HepG2 (cell line): ENCODE measurements around the gene XAB2. TPM values are rescaled to one million over a fixed set of nuclear protein-coding genes. Genes with fewer than 3 reads are reported as not detected.

ENCODE experiments used
- microRNA-seq: library from miRNA; unstranded; fragments of <30 nt; microRNA quantifications from one replicate; pipeline ENCODE4, GENCODE V29; 2020
- polyA plus RNA-seq, 8 experiments: library from polyadenylated mRNA; depleted of rRNA in 3 of 8; stranded (reverse) in 7 of 8; unstranded in 1 of 8; fragments of >200 nt; fragmentation: Illumina TruSeq in 4 of 8; extraction: Trizol in 4 of 8; gene quantifications; 2 replicates each; pipeline versions ENCODE4 v1.2.1 to v1.2.3, GENCODE V29; 2011 to 2016; ENCODE audit warnings: low read depth in 4 of 8, missing spikeins in 1 of 8, mixed read lengths in 1 of 8; ENCODE audit not compliant: insufficient read depth in 1 of 8
- small RNA-seq, 3 experiments: library from RNA; depleted of rRNA; stranded (forward); fragments of <200 nt; gene quantifications; one replicate each; pipeline ENCODE3, GENCODE V24; 2012; ENCODE audit warnings: low read depth in 2 of 3, low replicate concordance in 1 of 3; ENCODE audit not compliant: insufficient read length in 3 of 3, insufficient read depth in 2 of 3
- total RNA-seq, 5 experiments: library from RNA; depleted of rRNA; stranded (reverse); fragments of >200 nt; fragmentation: Illumina TruSeq; extraction: Trizol; gene quantifications; 2 replicates each; pipeline ENCODE4 v1.2.3, GENCODE V29; 2016; ENCODE audit warnings: low read depth in 1 of 5

The XAB2 gene
- total and polyA plus RNA-seq, 2 of the 13 experiments (the other 11 are each of a cell fraction or from before 2014, with no cell fraction given): 6.2 to 23.9 TPM

Small RNAs within 50 kb of the gene (microRNA-seq; reads per million reads assigned to microRNA genes)
- gene MIR6792: not detected

Small RNAs within 50 kb of the gene (small RNA-seq; reads per million reads assigned to genes)
- gene MIR6792: 0 reads per million in 3 experiments

Other genes with a start within 250 kb of the XAB2 start
- gene PEX11G, start 140.5 kb downstream of the XAB2 start, total RNA-seq (2016; rRNA removed; fragmentation: Illumina TruSeq; extraction: Trizol): not detected in 2 replicates
- not detected in 2 replicates for gene PEX11G, start 140.5 kb downstream of the XAB2 start, polyA plus RNA-seq (2011; rRNA removed)
- 6.4 and 9.1 TPM in 2 replicates for gene ZNF358, start 113.4 kb downstream of the XAB2 start, total RNA-seq (2016; rRNA removed; fragmentation: Illumina TruSeq; extraction: Trizol)
- 36.3 and 37.0 TPM in 2 replicates for gene ZNF358, start 113.4 kb downstream of the XAB2 start, polyA plus RNA-seq (2011; rRNA removed)
- gene MCOLN1, start 106.9 kb downstream of the XAB2 start, total RNA-seq (2016; rRNA removed; fragmentation: Illumina TruSeq; extraction: Trizol): 1.9 and 3.4 TPM in 2 replicates
- 11.6 and 15.7 TPM in 2 replicates for gene MCOLN1, start 106.9 kb downstream of the XAB2 start, polyA plus RNA-seq (2011; rRNA removed)
- 11.1 and 28.2 TPM in 2 replicates for gene PNPLA6, start 93.8 kb downstream of the XAB2 start, total RNA-seq (2016; rRNA removed; fragmentation: Illumina TruSeq; extraction: Trizol)
- gene PNPLA6, start 93.8 kb downstream of the XAB2 start, polyA plus RNA-seq (2011; rRNA removed): 24.9 and 28.4 TPM in 2 replicates
- 9.1 and 11.8 TPM in 2 replicates for gene CAMSAP3, start 33.7 kb downstream of the XAB2 start, total RNA-seq (2016; rRNA removed; fragmentation: Illumina TruSeq; extraction: Trizol)
- 10.8 and 16.8 TPM in 2 replicates for gene CAMSAP3, start 33.7 kb downstream of the XAB2 start, polyA plus RNA-seq (2011; rRNA removed)
- 59.9 and 66.5 TPM in 2 replicates for gene PET100, start 248 bp upstream of the XAB2 start, total RNA-seq (2016; rRNA removed; fragmentation: Illumina TruSeq; extraction: Trizol)
- 20.0 and 22.3 TPM in 2 replicates for gene PET100, start 248 bp upstream of the XAB2 start, polyA plus RNA-seq (2011; rRNA removed)
- 0.80 TPM in 1 of 2 replicates, not detected in the other for gene PCP2, start 4.2 kb upstream of the XAB2 start, total RNA-seq (2016; rRNA removed; fragmentation: Illumina TruSeq; extraction: Trizol)
- gene PCP2, start 4.2 kb upstream of the XAB2 start, polyA plus RNA-seq (2011; rRNA removed): 0.62 and 0.82 TPM in 2 replicates
- 17.8 and 22.8 TPM in 2 replicates for gene STXBP2, start 7.6 kb upstream of the XAB2 start, total RNA-seq (2016; rRNA removed; fragmentation: Illumina TruSeq; extraction: Trizol)
- gene STXBP2, start 7.6 kb upstream of the XAB2 start, polyA plus RNA-seq (2011; rRNA removed): 40.1 and 48.7 TPM in 2 replicates
- gene RETN, start 39.5 kb upstream of the XAB2 start, total RNA-seq (2016; rRNA removed; fragmentation: Illumina TruSeq; extraction: Trizol): not detected in 2 replicates
- not detected in 2 replicates for gene RETN, start 39.5 kb upstream of the XAB2 start, polyA plus RNA-seq (2011; rRNA removed)
- not detected in 2 replicates for gene MCEMP1, start 47.5 kb upstream of the XAB2 start, total RNA-seq (2016; rRNA removed; fragmentation: Illumina TruSeq; extraction: Trizol)
- gene MCEMP1, start 47.5 kb upstream of the XAB2 start, polyA plus RNA-seq (2011; rRNA removed): not detected in 2 replicates
- 74.8 and 78.7 TPM in 2 replicates for gene TRAPPC5, start 51.3 kb upstream of the XAB2 start, total RNA-seq (2016; rRNA removed; fragmentation: Illumina TruSeq; extraction: Trizol)
- 38.5 and 53.6 TPM in 2 replicates for gene TRAPPC5, start 51.3 kb upstream of the XAB2 start, polyA plus RNA-seq (2011; rRNA removed)
- gene FCER2, start 72.6 kb upstream of the XAB2 start, total RNA-seq (2016; rRNA removed; fragmentation: Illumina TruSeq; extraction: Trizol): not detected in 2 replicates
- gene FCER2, start 72.6 kb upstream of the XAB2 start, polyA plus RNA-seq (2011; rRNA removed): not detected in 2 replicates
- not detected in 2 replicates for gene CLEC4G, start 102.6 kb upstream of the XAB2 start, total RNA-seq (2016; rRNA removed; fragmentation: Illumina TruSeq; extraction: Trizol)
- not detected in 2 replicates for gene CLEC4G, start 102.6 kb upstream of the XAB2 start, polyA plus RNA-seq (2011; rRNA removed)
- gene CD209, start 118.0 kb upstream of the XAB2 start, total RNA-seq (2016; rRNA removed; fragmentation: Illumina TruSeq; extraction: Trizol): not detected in 2 replicates
- gene CD209, start 118.0 kb upstream of the XAB2 start, polyA plus RNA-seq (2011; rRNA removed): not detected in 2 replicates
- not detected in 2 replicates for gene CLEC4M, start 133.7 kb upstream of the XAB2 start, total RNA-seq (2016; rRNA removed; fragmentation: Illumina TruSeq; extraction: Trizol)
- gene CLEC4M, start 133.7 kb upstream of the XAB2 start, polyA plus RNA-seq (2011; rRNA removed): 0.07 TPM in 1 of 2 replicates, not detected in the other
- gene EVI5L, start 200.7 kb upstream of the XAB2 start, total RNA-seq (2016; rRNA removed; fragmentation: Illumina TruSeq; extraction: Trizol): 1.3 and 1.7 TPM in 2 replicates
- 2.4 and 3.1 TPM in 2 replicates for gene EVI5L, start 200.7 kb upstream of the XAB2 start, polyA plus RNA-seq (2011; rRNA removed)
- 0.07 TPM in 2 replicates for gene PRR36, start 244.8 kb upstream of the XAB2 start, total RNA-seq (2016; rRNA removed; fragmentation: Illumina TruSeq; extraction: Trizol)
- 0.17 TPM in 2 replicates for gene PRR36, start 244.8 kb upstream of the XAB2 start, polyA plus RNA-seq (2011; rRNA removed)